Left cardiac atrium (tissue), 4 donors: ENCODE results near the gene PIM3. TPM values are rescaled to one million over a fixed set of nuclear protein-coding genes. Genes with fewer than 3 reads are reported as not detected.

Source experiments
- ATAC-seq, 2 donors: fragments of 200-7000 bp; cut with Tn5 transposase; one replicate each; pipeline ENCODE4 v1.9.1; 2020; ENCODE audit warnings: mild to moderate bottlenecking in 2 of 2, moderate library complexity in 2 of 2
- DNase-seq: peaks from one replicate; pipeline ENCODE4 v3.0.0-alpha.2; 2020
- intact Hi-C, 2 donors: fragments of 100-400 bp; cut with DNase I; formaldehyde crosslinking; loops; one replicate each; pipeline versions ENCODE4 v1.14.1 to v1.15.1; 2022 to 2023
- total RNA-seq, 2 donors: library from RNA; stranded (reverse); fragmentation: NEBNext Ultra II Directional; extraction: Animal tissue kit (Norgen Biotek cat#: 25700); gene quantifications; one replicate each; pipeline ENCODE4 v1.2.1, GENCODE V29; 2021
- donor health status: DM: no; HTN: yes; CAD: no.
- donor health status: DM: no; HTN: yes; CAD: no; lungs with severe emphysema.
- donor health status: DM: yes; HTN: yes; CAD: no.
- donor health status: Dilated cardiomyopathy.

PIM3 gene
- total RNA-seq, 2 donors from 2014 or later, result 44.1 to 66.8 TPM

GRCh38 chr22:49962012-49962750 lies 1.6 kb downstream of the PIM3 start:
- intact Hi-C loops, result no loop called here
- DNase-seq, result peak; percentile 90
- ATAC-seq, result peak; percentile 28 to 41

GRCh38 chr22:49962751-49963646 lies 2.4 kb downstream of the PIM3 start:
- no peak for ATAC-seq
- DNase-seq, result peak; percentile 56
- intact Hi-C loops, result no loop called here

GRCh38 chr22:49963647-49964026 lies 3.1 kb downstream of the PIM3 start:
- ATAC-seq (no peak), DNase-seq (peak; percentile 25)
- intact Hi-C loops, result no loop called here

GRCh38 chr22:49964136-49965090 lies 3.8 kb downstream of the PIM3 start:
- DNase-seq (no peak), ATAC-seq (no peak)
- intact Hi-C loops, result no loop called here

- DNase-seq (no peak), ATAC-seq (no peak)
- intact Hi-C loops, result no loop called here
Observed at GRCh38 chr22:49965091-49966040, 4.8 kb downstream of the PIM3 start.

- DNase-seq, result peak; percentile 25
Observed at GRCh38 chr22:49966041-49966773, 5.6 kb downstream of the PIM3 start.

GRCh38 chr22:49966774-49967705 lies 6.5 kb downstream of the PIM3 start:
- intact Hi-C loops, result no loop called here
- ATAC-seq, result peak in 1 of 2 donors; percentile 1
- peak; percentile 76 for DNase-seq

More at GRCh38 chr22:49966041-49966773, 5.6 kb downstream of the PIM3 start:
- no peak for ATAC-seq
- intact Hi-C loops, result no loop called here

- peak in 1 of 2 donors; percentile 12 for ATAC-seq
- DNase-seq, result peak; percentile 61
- intact Hi-C loops, result no loop called here
Observed at GRCh38 chr22:49967706-49968208, 7.2 kb downstream of the PIM3 start.

GRCh38 chr22:49968313-49968830 lies 7.8 kb downstream of the PIM3 start:
- peak; percentile 31 for DNase-seq
- intact Hi-C loops, result no loop called here
- ATAC-seq, result no peak

- intact Hi-C loops, result no loop called here
- DNase-seq, result peak; percentile 28
- ATAC-seq, result no peak
Observed at GRCh38 chr22:49968831-49969661, 8.5 kb downstream of the PIM3 start.

- no peak for ATAC-seq
- peak; percentile 23 for DNase-seq
- intact Hi-C loops, result loop anchor here in 1 of 2 donors (5.0 kb wide), 1 partner anchor 38 kb away; no protein-coding TSS in a partner anchor
Observed at GRCh38 chr22:49969751-49970527, 9.4 kb downstream of the PIM3 start.

- ATAC-seq (peak; percentile 83 to 90), DNase-seq (peak; percentile 97)
- intact Hi-C loops, result loop anchor here in 1 of 2 donors (5.0 kb wide), 1 partner anchor 38 kb away; no protein-coding TSS in a partner anchor
Observed at GRCh38 chr22:49970528-49971231, 10.1 kb downstream of the PIM3 start.
